Activated CD8-positive, alpha-beta memory T cell treated with anti-CD3 and anti-CD28 coated beads, Interleukin-2, amount 50 U/mL, for 4 hours (primary cell): ENCODE measurements around the gene SRPRB.

Experiments used
- DNase-seq: peaks from one replicate; pipeline ENCODE4 v3.0.0-alpha.2; 2020

Gene SRPRB

DNA sequence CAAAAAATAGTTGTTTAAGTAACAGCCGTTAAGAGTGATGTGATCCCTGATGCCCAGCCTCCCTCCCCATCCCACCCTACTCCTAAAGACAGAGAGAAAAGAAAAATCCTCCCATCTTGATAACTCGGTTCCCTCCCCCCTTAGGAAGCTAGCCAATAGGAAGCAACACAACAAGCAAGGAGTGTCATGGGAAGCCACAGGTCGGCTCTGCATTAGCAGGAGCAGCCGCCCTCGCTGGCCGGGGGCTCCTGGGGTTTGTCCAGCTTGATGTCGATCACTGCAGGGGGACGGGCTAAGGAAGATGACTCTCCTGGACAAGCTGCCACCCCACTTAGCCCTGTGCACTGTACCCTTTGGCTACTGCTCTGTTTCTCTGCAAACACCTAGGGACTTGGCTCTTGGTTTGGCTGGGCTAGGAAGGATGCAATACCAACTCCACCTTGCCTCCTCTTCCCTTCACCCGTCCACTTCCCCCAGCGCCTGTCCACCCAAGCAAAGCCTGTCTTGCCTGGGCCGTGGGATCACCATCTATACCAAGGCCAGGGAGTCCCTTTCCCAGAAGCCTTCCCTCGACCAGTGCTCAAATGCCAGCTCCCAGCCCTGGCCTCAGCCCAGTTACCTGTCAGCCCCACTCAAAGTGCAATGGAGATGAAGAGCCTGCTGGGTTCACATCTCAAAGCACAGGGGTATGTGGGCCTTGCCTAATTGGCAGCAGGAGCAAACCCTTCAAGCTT, 23.1 kb downstream of the SRPRB start:
- no peak for DNase-seq

DNA sequence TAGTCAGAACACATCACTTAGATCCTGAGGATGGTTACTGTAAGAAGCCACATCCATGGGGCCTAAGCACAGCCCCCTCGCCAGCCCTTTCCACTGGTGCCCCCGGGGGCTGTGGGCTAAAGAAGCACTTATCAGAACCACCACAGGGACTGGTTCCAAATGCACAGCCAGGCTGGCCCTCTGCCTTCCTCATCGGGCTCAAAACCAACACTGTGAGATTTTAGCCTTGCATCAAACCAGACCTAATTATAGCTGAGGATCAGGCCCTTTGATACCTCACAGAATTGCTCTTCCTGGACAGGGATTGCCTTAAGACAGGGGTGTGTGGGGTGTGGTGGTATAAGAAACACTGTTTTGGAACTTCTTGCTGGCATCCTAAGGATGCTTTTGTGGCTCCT, 23.7 kb downstream of the SRPRB start:
- DNase-seq: no peak

DNA sequence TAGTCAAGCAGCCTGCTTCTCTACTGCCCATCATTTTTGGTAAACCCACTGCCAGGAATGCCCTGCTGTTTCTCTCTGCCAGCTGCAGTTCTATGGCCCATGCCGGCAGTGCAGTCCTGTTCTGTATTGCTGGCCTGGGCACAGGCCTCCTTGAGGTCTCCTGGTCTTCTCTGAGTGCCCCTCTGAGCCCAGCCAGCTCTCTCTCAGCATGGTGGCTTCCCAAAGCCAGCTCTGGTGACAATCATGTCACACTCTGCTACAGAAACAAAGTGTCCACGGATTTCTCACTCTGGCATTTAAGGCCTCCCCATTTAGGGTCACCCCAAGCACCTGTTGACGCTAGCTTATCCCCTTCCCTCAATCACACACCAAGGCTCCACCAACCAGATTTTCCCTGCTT, 24.5 kb downstream of the SRPRB start:
- DNase-seq: no peak

DNA sequence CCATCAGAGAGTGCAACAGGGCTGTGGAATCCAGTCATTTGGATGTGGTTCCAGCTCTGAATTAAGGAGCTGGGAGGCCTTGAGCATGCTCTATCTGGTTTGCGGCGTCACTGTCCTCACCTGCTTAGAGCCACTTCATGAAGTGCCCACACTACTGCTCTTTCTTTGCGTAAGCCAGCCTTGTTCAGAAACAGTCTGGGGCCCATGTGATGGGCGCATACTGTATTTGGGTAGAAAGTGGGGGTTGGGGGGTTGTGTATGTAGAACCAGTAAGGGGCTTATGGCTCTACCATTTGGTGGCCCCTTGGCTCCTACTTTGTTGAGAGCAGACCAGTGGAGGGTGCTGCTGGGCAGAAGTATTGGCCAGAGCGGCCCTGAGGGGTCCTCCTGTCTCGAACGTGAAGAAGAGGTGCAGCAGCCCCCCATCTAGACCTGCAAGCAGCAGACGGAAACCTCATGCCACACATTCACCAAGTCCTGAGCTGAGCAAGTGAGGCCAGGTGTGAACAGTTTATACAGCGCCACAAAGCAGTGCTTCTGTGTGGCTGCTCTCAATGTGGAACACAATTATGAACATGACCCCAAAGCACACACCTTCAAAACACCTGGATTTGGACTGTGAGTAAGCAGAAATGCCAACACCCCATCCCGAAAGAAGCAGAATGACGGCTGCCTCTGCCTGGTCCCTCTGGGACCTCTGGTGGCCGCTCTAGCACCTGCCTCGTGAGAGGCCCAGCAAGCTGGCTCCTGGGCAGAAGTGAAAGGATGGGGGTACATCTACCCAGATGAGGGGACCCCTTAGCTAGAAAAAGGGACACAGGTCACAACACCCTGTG, 26.6 kb downstream of the SRPRB start:
- DNase-seq: no peak

DNA sequence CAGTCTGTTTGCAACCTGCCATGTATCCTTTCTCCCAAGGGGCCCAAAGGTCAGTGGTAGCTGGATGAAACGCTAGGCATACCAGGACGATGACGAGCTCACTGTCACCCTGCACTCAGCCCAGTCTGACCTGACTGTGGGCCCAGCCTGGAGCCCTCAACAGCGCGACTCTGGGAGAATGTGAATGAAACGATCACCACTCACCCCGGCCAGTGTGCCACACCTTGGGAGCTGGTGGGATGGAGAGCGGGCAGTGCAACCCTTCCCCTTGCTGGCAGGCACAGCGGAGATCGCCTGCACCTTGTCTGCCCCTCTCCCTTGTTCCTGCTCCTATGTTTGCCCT, 27.2 kb downstream of the SRPRB start:
- DNase-seq: no peak

DNA sequence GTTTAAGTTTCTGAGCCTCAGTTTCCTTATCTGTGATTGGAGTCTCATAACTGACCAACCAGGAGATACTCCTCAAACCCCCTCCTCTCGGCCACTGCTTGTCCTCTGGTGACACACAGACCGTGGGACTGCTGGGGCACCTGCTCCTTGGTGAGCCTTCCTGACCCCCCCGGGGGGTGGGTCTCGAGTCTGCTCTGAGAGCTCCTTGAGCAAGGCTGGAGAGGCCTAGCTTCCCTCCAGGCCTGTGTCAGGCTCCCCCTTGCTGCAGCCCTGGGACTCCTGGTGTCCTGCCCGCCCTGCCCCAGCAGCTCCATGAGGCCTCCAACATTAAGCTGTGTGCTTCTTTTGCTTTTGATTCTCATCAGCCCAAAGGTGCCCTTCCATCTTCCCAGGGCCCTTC, 27.7 kb downstream of the SRPRB start:
- DNase-seq: no peak

DNA sequence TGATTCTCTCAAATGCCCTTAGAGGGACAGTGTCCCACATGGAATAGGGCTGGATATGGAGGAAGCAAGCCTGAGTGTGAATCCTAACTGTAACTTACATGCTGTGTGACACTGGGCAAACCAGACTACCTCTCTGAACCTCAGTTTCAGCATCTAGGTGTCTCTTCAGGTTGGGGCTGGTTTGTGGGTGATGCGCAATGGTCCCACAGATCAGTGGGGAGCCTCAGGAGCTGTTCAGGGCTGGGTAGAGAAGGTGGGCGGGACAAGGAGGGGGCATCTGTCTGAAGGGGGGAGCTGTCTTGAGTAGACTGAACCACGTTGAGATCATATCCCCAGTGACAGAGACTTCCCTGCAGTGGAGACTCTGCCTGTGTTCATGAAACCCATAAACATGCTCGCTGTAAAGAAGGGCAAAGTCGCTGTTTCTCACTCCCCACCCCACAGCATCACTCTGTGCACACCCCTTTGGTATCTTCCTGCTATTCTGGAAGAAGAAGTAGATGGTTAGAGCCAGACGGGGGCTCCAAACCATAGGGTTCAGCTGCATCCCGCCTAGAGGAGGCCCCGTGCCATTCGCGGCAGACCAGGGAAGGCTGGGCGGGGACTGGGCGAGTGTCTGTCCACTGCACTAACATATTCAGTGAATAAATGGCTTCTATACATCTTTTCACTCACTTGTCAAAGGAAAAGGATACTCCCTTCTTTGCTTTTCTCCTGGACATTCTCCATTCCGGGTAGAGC, 28.4 kb downstream of the SRPRB start:
- no peak for DNase-seq

DNA sequence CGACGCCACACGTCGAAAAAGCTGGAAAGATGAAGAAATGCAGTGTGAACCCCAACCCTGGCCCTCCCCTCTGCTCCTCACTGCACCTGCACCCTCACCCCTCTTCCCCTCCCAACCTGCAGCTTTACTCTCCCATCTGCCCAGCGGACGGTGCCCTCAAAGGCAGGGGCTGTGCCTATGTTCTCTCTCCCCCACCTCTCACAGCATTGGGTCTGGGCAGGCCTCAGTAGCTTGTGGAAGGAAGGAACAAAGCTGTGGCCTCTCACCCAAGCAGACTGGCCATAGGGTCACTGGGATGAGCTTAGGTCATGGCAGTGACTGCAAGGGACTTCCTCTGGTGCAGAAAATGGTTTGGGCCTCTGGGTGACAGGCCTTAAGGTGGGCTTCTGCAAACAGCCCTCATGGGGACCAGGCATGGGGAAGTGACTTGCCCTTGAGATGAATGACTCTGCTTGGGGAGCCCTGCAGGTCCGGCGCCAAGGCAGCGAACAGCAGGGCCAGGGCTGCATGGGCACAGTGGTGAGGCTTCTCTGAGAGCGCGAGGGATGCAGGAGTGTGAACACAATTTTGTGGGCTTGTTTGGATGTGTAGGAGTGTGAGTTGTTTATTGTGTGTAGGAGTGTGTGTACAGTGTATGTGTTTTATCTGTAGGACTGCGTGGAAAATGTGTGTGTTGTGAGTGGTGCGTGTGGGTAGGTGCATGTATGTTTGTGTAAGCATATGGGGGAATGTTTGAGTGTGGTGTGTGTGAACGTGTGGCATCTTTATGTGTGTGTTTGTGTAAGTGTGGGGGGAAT, 29.2 kb downstream of the SRPRB start:
- DNase-seq: no peak

DNA sequence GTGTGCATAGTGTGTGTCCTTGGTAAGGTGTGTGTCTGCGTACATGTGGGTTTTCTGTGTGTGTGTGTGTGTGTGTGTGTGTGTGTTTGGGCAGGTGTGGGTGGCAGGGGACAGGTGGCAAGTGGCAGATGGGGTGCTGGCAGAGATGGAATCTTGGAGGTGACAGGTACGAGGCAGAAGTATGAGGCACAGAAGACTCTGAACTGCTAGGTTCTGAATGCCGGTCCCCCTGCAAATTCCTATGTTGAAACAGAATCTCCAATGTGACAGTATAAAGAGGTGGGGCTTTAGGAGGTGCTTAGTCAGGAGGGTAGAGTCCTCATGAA, 29.8 kb downstream of the SRPRB start:
- no peak for DNase-seq

DNA sequence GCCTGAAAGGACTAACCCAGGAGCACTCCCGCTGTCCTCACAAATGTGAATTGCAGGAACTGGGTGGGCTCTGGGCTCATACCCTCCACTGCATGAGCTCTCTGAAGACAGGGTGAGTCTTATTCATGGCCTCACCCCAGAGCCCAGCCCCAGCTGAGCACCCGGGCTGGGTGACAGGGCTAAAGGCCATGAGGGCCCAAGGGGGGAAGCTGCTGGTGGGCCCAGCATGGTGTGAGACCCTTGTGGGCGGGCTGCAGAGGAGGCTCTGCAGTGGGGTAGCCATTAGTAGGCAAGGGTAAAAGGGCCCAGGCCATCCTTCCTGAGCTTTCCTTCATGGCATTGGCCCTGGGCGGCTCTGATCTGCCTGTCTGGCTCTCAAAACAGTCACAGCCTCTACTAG, 30.3 kb downstream of the SRPRB start:
- no peak for DNase-seq

DNA sequence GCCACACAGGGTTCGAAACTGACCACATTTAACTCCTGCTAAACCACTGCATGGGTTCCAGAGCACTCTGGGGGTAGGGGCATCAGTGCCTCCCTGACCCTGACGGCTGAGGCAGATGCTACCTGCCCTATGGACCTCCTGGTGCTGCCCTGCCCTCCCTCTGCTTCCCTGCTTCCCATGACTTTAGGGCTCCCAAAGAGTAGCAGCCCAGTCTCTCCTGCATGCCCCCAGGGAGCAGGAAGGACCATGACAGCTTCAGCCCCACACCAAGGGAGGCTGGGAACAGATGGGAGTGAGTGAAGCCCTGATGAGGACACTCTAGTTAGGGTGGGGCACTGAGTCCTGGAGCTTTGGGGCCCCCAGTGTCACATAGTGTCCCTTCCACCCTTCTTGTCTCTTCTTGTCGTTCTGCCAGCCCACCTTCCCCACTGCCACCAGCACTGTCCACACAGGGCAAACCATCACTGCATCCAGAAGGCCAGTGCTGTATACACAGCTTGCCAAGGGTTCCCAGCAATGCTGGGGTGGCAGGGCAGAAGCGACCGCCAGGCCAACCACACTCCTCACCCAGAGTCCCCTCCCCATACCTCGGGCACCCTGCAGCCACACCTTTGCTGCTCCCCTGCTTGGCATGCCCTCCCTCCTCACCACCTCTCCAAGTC, 31.0 kb downstream of the SRPRB start:
- DNase-seq: no peak

DNA sequence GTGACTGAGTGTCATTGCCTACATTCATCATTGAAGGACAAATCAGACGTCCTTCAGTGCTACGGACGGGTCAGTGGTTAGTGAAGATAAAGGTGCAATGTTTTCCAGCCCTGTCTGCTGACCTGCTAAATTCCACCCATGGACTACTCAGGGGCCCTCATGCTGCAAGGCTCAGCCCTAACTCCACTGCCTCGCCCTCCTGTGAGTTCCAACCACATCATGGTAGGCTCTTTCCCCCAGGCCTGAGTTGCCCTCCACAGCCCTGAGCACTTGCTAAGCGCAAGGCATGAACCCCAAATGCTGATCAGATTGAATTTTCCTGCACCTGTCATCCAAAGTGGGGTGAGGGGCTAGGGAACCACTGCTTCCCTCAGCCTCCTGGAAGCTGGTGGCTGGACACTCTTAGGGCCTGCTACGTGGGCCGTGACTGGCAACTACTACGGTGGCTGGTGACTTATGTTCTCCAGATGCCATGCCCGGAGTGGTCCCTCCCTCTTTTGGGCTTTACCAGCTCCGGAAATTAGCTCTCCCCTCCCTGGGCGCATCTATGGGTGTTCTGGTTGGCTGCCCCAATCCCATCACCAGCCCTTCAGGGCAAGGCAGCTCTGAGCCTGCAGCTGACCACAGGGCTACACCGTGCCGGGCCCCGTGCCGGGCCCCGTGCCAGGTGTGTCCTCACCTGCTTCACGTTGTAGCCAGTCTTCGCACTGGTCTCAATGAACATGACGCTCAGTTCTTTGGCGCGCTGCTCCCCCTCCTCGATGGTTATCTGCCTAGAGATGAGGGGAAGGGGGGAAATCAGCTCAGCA, 32.1 kb downstream of the SRPRB start:
- DNase-seq: no peak

DNA sequence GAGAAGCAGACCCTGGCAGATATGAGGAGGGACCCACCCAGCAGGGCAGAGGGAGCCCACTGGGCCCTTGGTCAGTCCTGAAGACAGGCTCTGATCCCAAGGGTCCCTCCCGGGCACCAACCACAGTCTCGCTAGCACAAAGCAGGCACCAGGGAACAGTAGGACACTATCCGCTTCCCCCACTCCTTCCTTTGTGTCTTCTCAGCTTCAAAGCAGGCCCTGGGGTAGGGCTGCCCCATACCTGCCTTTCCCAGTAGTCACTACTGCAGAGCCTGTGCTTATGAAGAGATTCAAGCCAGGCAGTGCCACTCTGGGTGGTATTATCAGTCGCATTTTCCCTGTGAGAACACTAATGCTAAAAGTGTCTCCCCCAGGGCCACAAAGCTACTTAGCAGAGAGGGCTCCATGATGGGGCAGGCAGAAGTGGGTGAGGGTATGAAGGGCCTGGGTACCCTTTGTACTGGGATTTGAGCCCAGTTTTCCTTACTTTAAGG, 32.7 kb downstream of the SRPRB start:
- DNase-seq: no peak

DNA sequence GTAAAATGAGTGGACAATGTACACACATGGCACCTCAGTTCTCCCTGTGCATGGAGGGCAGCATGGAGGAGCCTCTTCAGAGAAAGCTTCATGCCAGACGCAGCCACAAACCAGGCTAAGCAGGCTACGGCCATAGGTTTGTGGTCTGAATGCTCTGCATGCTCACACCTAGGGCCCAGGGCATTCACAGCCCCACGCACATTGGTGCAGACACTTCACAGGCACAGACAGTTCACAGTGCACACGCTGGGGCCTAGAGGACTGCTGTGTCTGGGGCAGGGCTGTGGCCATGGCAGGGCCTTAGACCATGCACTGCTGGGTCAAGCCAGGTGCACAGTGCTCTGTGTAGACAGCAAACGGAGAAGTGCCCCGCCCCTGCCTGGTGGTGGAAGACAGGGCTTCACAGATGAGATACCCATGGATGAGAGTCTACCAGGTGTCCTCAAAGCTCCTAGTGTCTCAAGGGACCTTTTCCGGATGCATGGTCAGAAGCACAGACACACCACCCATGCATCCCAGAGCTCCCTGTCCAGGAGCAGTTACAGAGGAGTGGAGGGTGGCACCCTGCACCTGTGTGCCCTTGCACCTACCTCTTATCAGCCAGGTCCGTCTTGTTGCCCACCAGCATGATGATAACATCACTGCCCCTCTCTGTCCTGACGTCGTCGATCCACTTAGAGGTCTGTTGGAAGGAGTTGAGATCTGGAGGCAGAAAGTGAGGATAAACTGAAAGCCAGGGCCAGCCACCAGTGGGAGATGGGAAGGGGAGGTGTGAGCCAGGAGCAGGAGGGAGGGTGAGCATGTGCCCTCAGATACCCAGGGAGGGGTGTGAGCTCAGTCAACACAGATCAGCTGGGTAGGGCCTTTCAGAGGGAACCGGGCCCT, 33.5 kb downstream of the SRPRB start:
- no peak for DNase-seq

DNA sequence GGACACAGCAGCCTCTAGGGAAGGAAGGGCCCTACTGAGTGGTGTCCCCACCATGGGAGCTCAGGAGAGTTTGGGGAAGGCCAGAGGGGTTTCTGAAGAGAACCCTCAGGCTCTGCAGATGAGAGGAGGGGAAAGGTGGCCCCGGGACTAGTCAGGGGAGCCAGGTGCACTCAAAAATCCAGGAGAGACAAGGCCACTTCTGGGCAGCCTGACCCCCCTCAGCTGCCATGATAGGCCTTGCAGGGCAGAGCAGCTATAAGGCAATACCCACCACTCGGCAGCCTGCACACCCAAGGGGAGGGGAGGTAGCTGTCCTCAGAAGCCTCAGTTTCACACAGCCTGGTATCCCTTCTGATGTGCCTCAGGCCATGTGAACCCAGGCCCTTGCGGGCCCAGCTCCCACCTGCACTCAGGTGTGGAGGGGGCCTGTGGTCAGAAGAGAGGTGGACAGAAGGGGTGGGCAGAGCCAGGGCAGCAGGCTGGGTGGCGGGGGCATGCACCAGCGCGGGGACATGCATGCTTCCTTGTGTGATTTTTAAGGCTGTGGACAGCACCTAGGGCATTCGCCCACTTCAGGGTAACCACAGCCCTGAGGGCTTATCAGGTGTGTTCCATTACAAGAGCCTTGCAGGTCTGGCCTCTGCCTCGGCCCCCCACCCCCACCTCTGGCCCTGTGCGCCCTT, 34.6 kb downstream of the SRPRB start:
- no peak for DNase-seq

DNA sequence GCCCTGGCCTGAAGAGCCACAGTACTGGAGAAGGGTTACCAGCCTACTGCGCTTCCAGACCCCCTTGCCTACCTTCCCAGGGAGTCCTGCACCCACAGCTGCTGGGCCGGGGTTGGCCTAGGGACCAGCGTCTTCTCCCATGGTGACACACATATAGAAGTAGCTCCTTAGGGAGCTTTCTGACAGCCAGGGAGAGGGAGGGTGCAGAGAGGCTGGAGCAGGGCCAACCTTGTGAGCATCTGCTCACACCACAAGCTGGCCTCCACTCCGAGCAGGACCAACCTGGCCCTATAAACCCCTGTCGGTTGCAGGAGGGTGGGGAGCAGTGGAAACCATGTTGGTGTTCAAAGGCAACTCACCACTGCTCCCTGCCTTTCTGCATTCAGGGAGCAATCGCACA, 35.2 kb downstream of the SRPRB start:
- DNase-seq: no peak

DNA sequence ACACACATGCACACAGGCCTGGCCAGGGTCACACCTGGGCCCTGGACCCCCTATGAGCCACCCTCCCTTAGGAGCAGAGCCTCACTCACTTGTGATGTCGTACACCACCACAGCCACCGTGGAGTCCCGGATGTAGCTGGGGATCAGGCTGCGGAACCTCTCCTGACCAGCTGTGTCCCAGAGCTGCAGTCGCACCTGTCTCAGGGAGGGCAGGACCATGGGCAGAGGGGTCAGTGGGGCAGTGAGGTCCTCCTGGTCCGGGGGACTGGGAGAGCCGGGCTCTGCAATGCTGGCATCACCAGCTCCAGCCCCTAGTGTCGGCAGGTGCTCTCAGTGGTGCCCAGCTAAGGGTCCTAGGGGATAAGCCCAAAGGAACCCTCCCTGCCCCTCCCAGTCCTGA, 35.6 kb downstream of the SRPRB start:
- DNase-seq: no peak

DNA sequence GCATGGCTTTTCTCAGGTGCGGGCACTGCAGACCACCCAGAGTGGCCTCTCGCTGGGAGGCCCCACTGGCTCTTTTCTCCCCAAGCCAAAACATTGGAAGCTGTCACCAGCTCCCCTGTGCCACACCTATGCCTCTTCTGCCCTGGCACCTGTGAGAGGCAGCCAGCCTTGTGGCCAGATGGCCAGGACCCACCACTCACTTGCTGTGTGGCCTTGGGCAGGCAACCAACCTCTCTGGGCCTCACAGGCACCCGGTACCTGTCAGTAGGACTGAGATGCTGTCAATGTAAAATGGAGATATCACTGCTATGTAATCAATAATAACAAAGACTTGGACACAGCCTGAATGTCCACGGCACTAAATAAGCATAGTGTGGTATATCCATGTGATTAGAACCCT, 36.5 kb downstream of the SRPRB start:
- DNase-seq: no peak

DNA sequence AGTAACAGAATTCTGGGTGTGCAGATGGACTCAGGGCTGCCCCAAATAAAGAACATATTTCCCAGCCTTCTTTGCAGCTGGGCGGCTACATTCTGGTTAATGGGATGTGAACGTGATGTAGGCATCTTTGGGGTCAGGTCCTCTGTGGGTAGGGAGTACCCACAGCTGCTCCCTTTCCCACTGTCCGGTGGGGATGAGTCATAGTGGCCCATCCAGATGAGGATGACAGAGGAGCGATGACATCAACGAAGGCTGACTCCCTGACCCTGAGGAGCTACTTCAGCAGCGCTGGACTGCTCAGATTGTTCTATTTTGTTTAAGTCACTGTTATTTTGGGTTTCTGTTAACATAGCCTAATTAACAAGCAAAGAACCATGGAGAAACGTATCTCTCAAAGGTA, 38.0 kb downstream of the SRPRB start:
- DNase-seq: no peak

DNA sequence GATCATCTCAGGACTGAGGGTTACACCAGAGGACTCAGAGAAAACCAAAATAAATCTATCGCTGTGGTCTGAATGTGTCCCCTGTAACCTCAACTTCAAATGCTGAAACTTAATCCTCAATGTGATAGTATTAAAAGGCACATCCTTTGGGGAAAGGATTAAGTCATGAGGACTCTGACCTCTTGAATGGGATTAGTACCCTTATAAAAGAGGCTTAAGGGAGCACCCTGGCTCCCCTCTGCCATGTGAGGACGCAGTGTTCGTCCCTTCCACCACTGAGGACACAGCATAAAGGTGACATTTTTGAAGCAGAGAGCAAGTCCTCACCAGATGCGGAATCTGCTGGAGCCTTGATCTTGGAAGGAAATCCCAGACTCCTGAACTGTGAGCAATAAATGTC, 39.5 kb downstream of the SRPRB start:
- DNase-seq: no peak
